ENCODE data around the gene CAPN2. TPM values are rescaled to one million over a fixed set of nuclear protein-coding genes. Genes with fewer than 3 reads are reported as not detected.
A peak's percentile ranks its signal among the peaks of the same experiment; 100 is the strongest.

CAPN2 gene
- total and polyA plus RNA-seq, 3 donors from 2014 or later = 99.0 to 179 (median 174) TPM

GRCh38 chr1:223724376-223724775 is 12.0 kb downstream of the CAPN2 start:
- H3K36me3 ChIP-seq (ENCODE audit: low read depth, missing control alignments) = peaks cover 3% of the 10 kb centered on the region
- H3K27me3 ChIP-seq = no peaks in the 10 kb centered on the region
- no peak overlapping the region for H3K27ac ChIP-seq
- DNase-seq = no peak
- H3K4me3 ChIP-seq = no peak overlapping the region
- intact Hi-C loops (cut with DNase I; ENCODE audit: low total_unique reads) = no loop called here
- H3K4me1 ChIP-seq = peaks cover 39% of the 10 kb centered on the region
- 91 to 93% methylated on average over 4 of the region's 4 CpGs for WGBS, 2 donors
- H3K9me3 ChIP-seq = no peaks in the 10 kb centered on the region
- no peak for TF ChIP-seq CTCF (IDR thresholded peaks at IDR 0.05)
- no peak for TF ChIP-seq POLR2A (IDR thresholded peaks at IDR 0.05)

DNA sequence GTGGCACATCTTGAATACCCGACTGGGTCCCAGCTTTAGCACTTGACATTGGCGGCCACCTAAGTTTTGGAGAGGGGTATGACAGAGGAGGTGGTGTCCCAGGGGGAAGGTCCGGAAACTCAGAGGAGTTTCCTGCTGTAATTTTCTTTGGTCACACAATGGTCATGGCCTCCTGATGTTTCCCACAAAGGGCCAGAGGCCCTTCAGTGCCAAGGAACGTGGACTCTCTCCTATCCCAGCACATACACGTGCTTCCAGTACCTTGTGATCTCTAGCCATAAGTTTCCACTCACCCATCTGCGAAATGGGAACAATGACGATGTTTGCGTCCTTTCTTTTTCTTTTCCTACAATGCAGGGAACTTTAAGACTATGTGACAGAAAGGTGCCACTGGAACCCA is 13.2 kb downstream of the CAPN2 start:
- no peaks in the 10 kb centered on the region for H3K27me3 ChIP-seq
- DNase-seq = no peak
- H3K27ac ChIP-seq = peak overlapping the region in 1 of 2 donors; percentile 41
- no peak overlapping the region for H3K4me3 ChIP-seq
- intact Hi-C loops (cut with DNase I; ENCODE audit: low total_unique reads) = no loop called here
- WGBS, 2 donors = 78 to 81% methylated on average over 8 of the region's 8 CpGs
- peaks cover 3% of the 10 kb centered on the region for H3K36me3 ChIP-seq (ENCODE audit: low read depth, missing control alignments)
- H3K9me3 ChIP-seq = no peaks in the 10 kb centered on the region
- no peak for TF ChIP-seq POLR2A (IDR thresholded peaks at IDR 0.05)
- no peak for TF ChIP-seq CTCF (IDR thresholded peaks at IDR 0.05)
- H3K4me1 ChIP-seq = peaks cover 41% of the 10 kb centered on the region

DNA sequence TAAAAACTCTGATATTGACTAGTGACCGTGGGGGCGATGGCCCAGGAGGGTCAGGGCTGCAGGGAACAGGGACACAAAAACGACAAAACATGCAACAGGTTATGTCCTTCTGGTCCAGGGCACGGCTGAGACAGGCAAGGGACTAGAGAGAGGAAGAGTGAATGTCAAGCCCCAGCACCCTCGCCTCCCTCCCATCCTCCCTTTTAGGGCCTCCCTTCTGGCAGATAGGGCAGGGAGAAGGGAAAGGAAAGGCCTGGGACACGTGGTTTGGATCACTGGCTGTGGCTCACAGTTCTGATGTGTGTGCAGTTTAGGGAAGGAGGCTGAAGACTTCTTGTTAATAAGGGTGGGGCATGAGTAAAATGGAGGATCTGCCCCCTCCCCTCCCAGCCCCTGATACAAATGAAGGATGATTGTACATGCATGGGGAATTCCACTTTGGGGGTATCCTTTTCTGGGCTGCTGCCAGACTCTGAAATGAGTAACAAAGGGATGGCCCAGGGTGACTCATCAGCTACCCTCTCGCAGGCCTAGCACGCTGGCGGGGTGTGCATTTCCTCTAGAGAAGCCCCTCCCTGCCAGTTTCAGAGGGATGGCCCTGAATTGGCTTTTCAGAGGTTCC is 14.2 kb downstream of the CAPN2 start:
- Histone ChIP-seq H3K27ac (peak overlapping the region; percentile 29 to 41), H3K4me1 (peaks cover 47% of the 10 kb centered on the region), H3K9me3 (no peaks in the 10 kb centered on the region), H3K27me3 (no peaks in the 10 kb centered on the region), H3K4me3 (no peak overlapping the region), H3K36me3 (ENCODE audit: low read depth, missing control alignments) (peaks cover 3% of the 10 kb centered on the region)
- 38 to 40% methylated on average over 6 to 9 of the region's 9 CpGs for WGBS, 2 donors
- intact Hi-C loops (cut with DNase I; ENCODE audit: low total_unique reads) = no loop called here
- no peak for TF ChIP-seq CTCF (IDR thresholded peaks at IDR 0.05)
- no peak for TF ChIP-seq POLR2A (IDR thresholded peaks at IDR 0.05)
- DNase-seq = peak; percentile 79

DNA sequence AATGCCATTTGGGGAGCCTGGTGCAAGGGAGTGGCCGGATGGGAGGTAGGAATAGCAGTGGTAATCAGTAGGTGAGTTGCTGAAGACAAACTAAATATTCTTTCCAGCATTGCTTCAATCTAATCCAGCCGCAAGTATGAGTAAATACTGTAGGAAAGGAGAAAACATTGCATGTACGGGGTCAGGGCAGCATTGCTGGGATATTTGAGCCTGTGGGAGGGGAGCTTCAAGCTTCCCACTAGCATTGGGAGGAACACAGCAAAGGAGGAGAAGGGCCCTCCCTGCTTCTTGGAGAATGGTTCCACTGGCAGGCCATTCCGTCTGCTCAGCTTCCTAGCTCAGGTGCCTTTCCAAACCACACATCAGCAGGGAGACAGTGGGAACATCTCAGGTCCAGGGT is 15.2 kb downstream of the CAPN2 start:
- H3K4me3 ChIP-seq = no peak overlapping the region
- H3K4me1 ChIP-seq = peaks cover 54% of the 10 kb centered on the region
- no peaks in the 10 kb centered on the region for H3K9me3 ChIP-seq
- H3K27me3 ChIP-seq = no peaks in the 10 kb centered on the region
- WGBS, 2 donors = 54 to 64% methylated on average over 4 of the region's 4 CpGs
- H3K36me3 ChIP-seq (ENCODE audit: low read depth, missing control alignments) = peaks cover 3% of the 10 kb centered on the region
- peak overlapping the region in 1 of 2 donors; percentile 41 for H3K27ac ChIP-seq
- TF ChIP-seq CTCF (IDR thresholded peaks at IDR 0.05) (no peak), POLR2A (IDR thresholded peaks at IDR 0.05) (no peak)
- intact Hi-C loops (cut with DNase I; ENCODE audit: low total_unique reads) = no loop called here
- DNase-seq = no peak

- Histone ChIP-seq H3K27ac (no peak overlapping the region), H3K4me1 (peaks cover 77% of the 10 kb centered on the region)
- TF ChIP-seq CTCF (IDR thresholded peaks at IDR 0.05) = no peak
- TF ChIP-seq POLR2A (IDR thresholded peaks at IDR 0.05) = no peak
Observed at GRCh38 chr1:223729906-223730305, 17.6 kb downstream of the CAPN2 start.

More at GRCh38 chr1:223729906-223730305, 17.6 kb downstream of the CAPN2 start:
- Histone ChIP-seq H3K4me3 (no peak overlapping the region), H3K9me3 (no peaks in the 10 kb centered on the region), H3K27me3 (no peaks in the 10 kb centered on the region), H3K36me3 (ENCODE audit: low read depth, missing control alignments) (no peaks in the 10 kb centered on the region)
- intact Hi-C loops (cut with DNase I; ENCODE audit: low total_unique reads) = no loop called here
- WGBS, 2 donors = 76 to 83% methylated on average over 4 of the region's 4 CpGs
- DNase-seq = no peak

Measured in testis (tissue), 3 donors.